ENCODE measurements around the gene NHLH2.

Gene NHLH2

DNA sequence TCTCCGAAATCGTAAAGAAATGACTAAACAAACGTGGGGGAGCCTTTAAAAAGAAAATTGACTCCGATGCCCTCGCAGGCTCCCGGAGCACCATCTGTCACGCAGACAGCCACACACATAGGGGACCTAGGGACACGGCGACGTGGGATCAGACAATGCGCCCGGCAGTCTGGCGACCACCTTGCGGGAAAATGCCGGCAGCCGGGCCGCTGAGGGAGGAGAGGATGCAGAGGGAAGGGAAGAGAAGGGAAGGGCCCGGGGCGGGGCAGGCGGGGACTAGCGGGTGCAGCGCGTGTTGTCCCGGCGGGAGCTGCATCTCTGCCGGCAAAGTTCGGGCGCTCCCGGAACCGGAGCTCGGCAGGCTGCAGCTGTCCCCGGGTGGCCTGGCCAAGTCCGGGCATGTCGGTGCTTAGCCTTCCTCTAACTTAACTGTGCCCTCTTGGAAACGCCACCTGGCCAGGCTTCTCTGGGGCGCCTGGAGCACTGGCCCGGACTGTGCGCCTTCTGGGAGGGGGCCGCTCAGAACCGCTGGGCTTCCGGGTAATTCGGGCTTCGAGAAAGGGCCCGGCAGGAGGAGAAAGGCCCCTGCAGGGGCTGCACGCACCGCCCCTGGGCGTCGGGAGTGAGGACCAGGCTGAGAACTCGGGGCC is 1.8 kb downstream of the NHLH2 start:
- H3K4me3 ChIP-seq (ENCODE audit: low read depth, low read length) = no peak overlapping the region; the same call in 1 of the 2 replicates
- DNase-seq (ENCODE audit: low read depth) = no peak
- TF ChIP-seq, protein P1, sequence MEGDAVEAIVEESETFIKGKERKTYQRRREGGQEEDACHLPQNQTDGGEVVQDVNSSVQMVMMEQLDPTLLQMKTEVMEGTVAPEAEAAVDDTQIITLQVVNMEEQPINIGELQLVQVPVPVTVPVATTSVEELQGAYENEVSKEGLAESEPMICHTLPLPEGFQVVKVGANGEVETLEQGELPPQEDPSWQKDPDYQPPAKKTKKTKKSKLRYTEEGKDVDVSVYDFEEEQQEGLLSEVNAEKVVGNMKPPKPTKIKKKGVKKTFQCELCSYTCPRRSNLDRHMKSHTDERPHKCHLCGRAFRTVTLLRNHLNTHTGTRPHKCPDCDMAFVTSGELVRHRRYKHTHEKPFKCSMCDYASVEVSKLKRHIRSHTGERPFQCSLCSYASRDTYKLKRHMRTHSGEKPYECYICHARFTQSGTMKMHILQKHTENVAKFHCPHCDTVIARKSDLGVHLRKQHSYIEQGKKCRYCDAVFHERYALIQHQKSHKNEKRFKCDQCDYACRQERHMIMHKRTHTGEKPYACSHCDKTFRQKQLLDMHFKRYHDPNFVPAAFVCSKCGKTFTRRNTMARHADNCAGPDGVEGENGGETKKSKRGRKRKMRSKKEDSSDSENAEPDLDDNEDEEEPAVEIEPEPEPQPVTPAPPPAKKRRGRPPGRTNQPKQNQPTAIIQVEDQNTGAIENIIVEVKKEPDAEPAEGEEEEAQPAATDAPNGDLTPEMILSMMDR (IDR thresholded peaks at IDR 0.05; ENCODE audit: insufficient read depth, low read depth, low read length, missing control alignments) = no peak

DNA sequence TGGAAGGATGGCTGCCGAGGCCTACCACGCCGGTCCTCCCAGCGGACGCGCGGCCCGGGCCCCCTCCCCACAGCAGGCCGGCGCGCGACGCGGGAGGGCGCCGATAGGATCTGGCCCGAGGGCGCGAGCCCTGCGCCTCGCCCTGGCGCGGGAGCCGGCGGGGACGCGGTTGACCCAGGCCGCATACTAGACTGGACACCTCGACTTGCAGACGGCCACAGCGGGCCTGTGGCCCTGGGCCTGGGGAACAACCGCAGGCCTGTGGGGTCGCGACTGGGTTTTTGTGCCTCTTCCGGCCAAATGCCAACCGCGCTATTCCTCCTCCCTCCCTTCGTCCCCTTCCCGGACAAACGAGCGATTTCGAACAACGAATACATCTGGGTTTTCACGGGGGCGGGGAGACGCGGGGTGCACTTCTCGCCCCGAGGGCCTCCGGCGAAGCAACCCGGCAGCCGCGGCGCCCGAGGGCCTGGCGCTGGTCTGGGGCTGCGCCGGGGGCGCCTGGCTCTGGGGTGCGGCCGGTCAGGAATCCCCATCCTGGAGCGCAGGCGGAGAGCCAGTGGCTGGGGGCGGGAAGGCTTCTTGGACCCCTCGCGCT is 2.4 kb downstream of the NHLH2 start:
- H3K4me3 ChIP-seq (ENCODE audit: low read depth, low read length) = no peak overlapping the region
- TF ChIP-seq, protein P1 (IDR thresholded peaks at IDR 0.05; ENCODE audit: insufficient read depth, low read depth, low read length, missing control alignments) = no peak
- no peak for DNase-seq (ENCODE audit: low read depth)

- TF ChIP-seq, protein P1 (IDR thresholded peaks at IDR 0.05; ENCODE audit: insufficient read depth, low read depth, low read length, missing control alignments) = no peak
- no peak for DNase-seq (ENCODE audit: low read depth)
- H3K4me3 ChIP-seq (ENCODE audit: low read depth, low read length) = no peak overlapping the region
Measured at GRCh38 chr1:115837740-115838421, 3.0 kb downstream of the NHLH2 start.

DNA sequence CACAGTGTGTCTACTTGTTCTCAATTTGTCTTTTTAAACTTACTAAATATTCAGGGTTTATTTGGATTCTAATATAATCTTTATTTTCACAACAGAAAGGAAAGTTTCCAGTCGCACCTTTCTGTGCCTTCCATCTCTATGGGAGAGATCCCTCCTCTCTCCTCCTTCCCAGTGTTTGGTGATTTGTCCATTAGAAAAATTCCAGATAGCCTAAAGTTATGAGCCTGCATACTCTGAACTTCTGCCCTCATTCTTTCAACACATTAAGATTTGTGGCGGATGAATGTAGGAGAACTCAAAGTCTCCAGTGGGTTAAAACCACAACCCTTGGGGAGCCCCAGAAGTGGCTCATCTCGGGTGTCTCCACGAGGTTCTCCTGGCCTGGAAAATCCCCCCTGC is 3.6 kb downstream of the NHLH2 start:
- no peak overlapping the region for H3K4me3 ChIP-seq (ENCODE audit: low read depth, low read length)
- DNase-seq (ENCODE audit: low read depth) = no peak
- TF ChIP-seq, protein P1 (IDR thresholded peaks at IDR 0.05; ENCODE audit: insufficient read depth, low read depth, low read length, missing control alignments) = no peak

- TF ChIP-seq, protein P1 (IDR thresholded peaks at IDR 0.05; ENCODE audit: insufficient read depth, low read depth, low read length, missing control alignments) = no peak
- DNase-seq (ENCODE audit: low read depth) = no peak
- H3K4me3 ChIP-seq (ENCODE audit: low read depth, low read length) = no peak overlapping the region
Measured at GRCh38 chr1:115833856-115834255, 7.1 kb downstream of the NHLH2 start.

- no peak for DNase-seq (ENCODE audit: low read depth)
- H3K4me3 ChIP-seq (ENCODE audit: low read depth, low read length) = no peak overlapping the region
- TF ChIP-seq, protein P1 (IDR thresholded peaks at IDR 0.05; ENCODE audit: insufficient read depth, low read depth, low read length, missing control alignments) = no peak
Measured at GRCh38 chr1:115832651-115833050, 8.3 kb downstream of the NHLH2 start.
